ENCODE measurements around the gene UPK3A. TPM values are rescaled to one million over a fixed set of nuclear protein-coding genes. Genes with fewer than 3 reads are reported as not detected.

UPK3A gene
- total and polyA plus RNA-seq, 2 donors from 2014 or later: not detected

- Histone ChIP-seq H3K4me1 (ENCODE audit: control insufficient read depth in 2 of 3, insufficient read depth in 2 of 3, low read depth in 1 of 3, low read length in 3 of 3) (no peaks in the 10 kb centered on the region), H3K36me3 (ENCODE audit: control insufficient read depth in 2 of 3, insufficient read depth in 3 of 3, low read length in 3 of 3) (no peaks in the 10 kb centered on the region), H3K4me3 (ENCODE audit: low read length in 3 of 3) (no peak overlapping the region), H3K9me3 (ENCODE audit: control insufficient read depth in 2 of 3, insufficient read depth in 1 of 3, low read length in 3 of 3) (no peaks in the 10 kb centered on the region), H3K27ac (ENCODE audit: low read depth in 2 of 2, low read length in 2 of 2) (no peak overlapping the region), H3K27me3 (ENCODE audit: control insufficient read depth, insufficient read depth, low read length) (no peaks in the 10 kb centered on the region), H3K9ac (ENCODE audit: low read length in 3 of 3) (no peak overlapping the region)
- intact Hi-C loops (cut with DNase I): no loop called here
- DNase-seq (no peak), FAIRE-seq (no peak)
- no peak for TF ChIP-seq CTCF (IDR thresholded peaks at IDR 0.05; ENCODE audit: borderline replicate concordance, extremely low read depth, insufficient read depth)
These were observed 14.3 kb downstream of the UPK3A start for GRCh38 chr22:45298934-45299505.

GRCh38 chr22:45302751-45303150, 18.0 kb downstream of the UPK3A start:
- TF ChIP-seq CTCF (IDR thresholded peaks at IDR 0.05; ENCODE audit: borderline replicate concordance, extremely low read depth, insufficient read depth): no peak
- Histone ChIP-seq H3K9ac (ENCODE audit: low read length in 3 of 3) (no peak overlapping the region), H3K4me1 (ENCODE audit: control insufficient read depth in 2 of 3, insufficient read depth in 2 of 3, low read depth in 1 of 3, low read length in 3 of 3) (no peaks in the 10 kb centered on the region), H3K27ac (ENCODE audit: low read depth in 2 of 2, low read length in 2 of 2) (no peak overlapping the region), H3K27me3 (ENCODE audit: control insufficient read depth, insufficient read depth, low read length) (no peaks in the 10 kb centered on the region), H3K36me3 (ENCODE audit: control insufficient read depth in 2 of 3, insufficient read depth in 3 of 3, low read length in 3 of 3) (no peaks in the 10 kb centered on the region), H3K9me3 (ENCODE audit: control insufficient read depth in 2 of 3, insufficient read depth in 1 of 3, low read length in 3 of 3) (no peaks in the 10 kb centered on the region), H3K4me3 (ENCODE audit: low read length in 3 of 3) (no peak overlapping the region)
- FAIRE-seq (no peak), DNase-seq (no peak)
- intact Hi-C loops (cut with DNase I): no loop called here

GRCh38 chr22:45303181-45303580, 18.4 kb downstream of the UPK3A start:
- Histone ChIP-seq H3K9me3 (ENCODE audit: control insufficient read depth in 2 of 3, insufficient read depth in 1 of 3, low read length in 3 of 3) (no peaks in the 10 kb centered on the region), H3K27ac (ENCODE audit: low read depth in 2 of 2, low read length in 2 of 2) (no peak overlapping the region), H3K36me3 (ENCODE audit: control insufficient read depth in 2 of 3, insufficient read depth in 3 of 3, low read length in 3 of 3) (no peaks in the 10 kb centered on the region), H3K4me3 (ENCODE audit: low read length in 3 of 3) (no peak overlapping the region), H3K27me3 (ENCODE audit: control insufficient read depth, insufficient read depth, low read length) (no peaks in the 10 kb centered on the region), H3K4me1 (ENCODE audit: control insufficient read depth in 2 of 3, insufficient read depth in 2 of 3, low read depth in 1 of 3, low read length in 3 of 3) (no peaks in the 10 kb centered on the region), H3K9ac (ENCODE audit: low read length in 3 of 3) (no peak overlapping the region)
- DNase-seq (no peak), FAIRE-seq (no peak)
- intact Hi-C loops (cut with DNase I): no loop called here
- TF ChIP-seq CTCF (IDR thresholded peaks at IDR 0.05; ENCODE audit: borderline replicate concordance, extremely low read depth, insufficient read depth): no peak

- Histone ChIP-seq H3K27me3 (ENCODE audit: control insufficient read depth, insufficient read depth, low read length) (no peaks in the 10 kb centered on the region), H3K9ac (ENCODE audit: low read length in 3 of 3) (no peak overlapping the region), H3K4me1 (ENCODE audit: control insufficient read depth in 2 of 3, insufficient read depth in 2 of 3, low read depth in 1 of 3, low read length in 3 of 3) (peaks cover 0 to 7% (median 3%) of the 10 kb centered on the region in 3 donors), H3K9me3 (ENCODE audit: control insufficient read depth in 2 of 3, insufficient read depth in 1 of 3, low read length in 3 of 3) (no peaks in the 10 kb centered on the region), H3K27ac (ENCODE audit: low read depth in 2 of 2, low read length in 2 of 2) (no peak overlapping the region), H3K4me3 (ENCODE audit: low read length in 3 of 3) (no peak overlapping the region), H3K36me3 (ENCODE audit: control insufficient read depth in 2 of 3, insufficient read depth in 3 of 3, low read length in 3 of 3) (no peaks in the 10 kb centered on the region)
- DNase-seq (no peak), FAIRE-seq (no peak)
- intact Hi-C loops (cut with DNase I): no loop called here
- TF ChIP-seq CTCF (IDR thresholded peaks at IDR 0.05; ENCODE audit: borderline replicate concordance, extremely low read depth, insufficient read depth): no peak
These were observed 20.2 kb downstream of the UPK3A start for GRCh38 chr22:45304971-45305370.

All from kidney (tissue), 14 donors.